Measurements from ENCODE around the gene SOD3. TPM values are rescaled to one million over a fixed set of nuclear protein-coding genes. Genes with fewer than 3 reads are reported as not detected.

Gene SOD3
- total and polyA plus RNA-seq, 4 donors, result 35.7 to 101 (median 53.9) TPM

GRCh38 chr4:24748758-24749350 is 46.5 kb upstream of the SOD3 start:
- WGBS, 2 donors, result 79 to 88% methylated on average over 10 of the region's 10 CpGs
- Histone ChIP-seq H3K27ac (ENCODE audit: low read depth in 1 of 2, low read length in 1 of 2) (no peak overlapping the region), H3K4me3 (no peak overlapping the region), H3K27me3 (ENCODE audit: control insufficient read depth in 3 of 3, insufficient read depth in 3 of 3, low read length in 2 of 3) (no peaks in the 10 kb centered on the region), H3K9me3 (ENCODE audit: control insufficient read depth in 4 of 4, insufficient read depth in 3 of 4, low read length in 3 of 4) (peaks cover 0 to 4% (median 0%) of the 10 kb centered on the region in 4 donors), H3K4me1 (ENCODE audit: control insufficient read depth in 5 of 5, insufficient read depth in 5 of 5, low read length in 5 of 5) (no peaks in the 10 kb centered on the region), H3K9ac (ENCODE audit: insufficient read depth in 1 of 2, low read length in 2 of 2) (no peak overlapping the region), H3K36me3 (ENCODE audit: control insufficient read depth in 4 of 4, insufficient read depth in 4 of 4, low read length in 4 of 4) (no peaks in the 10 kb centered on the region)
- no peak for DNase-seq
- no peak for ATAC-seq (ENCODE audit: insufficient read depth, low FRiP score)
- TF ChIP-seq CTCF (IDR thresholded peaks at IDR 0.05; ENCODE audit: control extremely low read depth, extremely low read depth), result no peak

- Histone ChIP-seq H3K27ac (ENCODE audit: low read depth in 1 of 2, low read length in 1 of 2) (no peak overlapping the region), H3K9ac (ENCODE audit: insufficient read depth in 1 of 2, low read length in 2 of 2) (no peak overlapping the region), H3K4me1 (ENCODE audit: control insufficient read depth in 5 of 5, insufficient read depth in 5 of 5, low read length in 5 of 5) (no peaks in the 10 kb centered on the region), H3K27me3 (ENCODE audit: control insufficient read depth in 3 of 3, insufficient read depth in 3 of 3, low read length in 2 of 3) (no peaks in the 10 kb centered on the region), H3K4me3 (no peak overlapping the region), H3K9me3 (ENCODE audit: control insufficient read depth in 4 of 4, insufficient read depth in 3 of 4, low read length in 3 of 4) (peaks cover 0 to 4% (median 0%) of the 10 kb centered on the region in 4 donors), H3K36me3 (ENCODE audit: control insufficient read depth in 4 of 4, insufficient read depth in 4 of 4, low read length in 4 of 4) (no peaks in the 10 kb centered on the region)
- TF ChIP-seq CTCF (IDR thresholded peaks at IDR 0.05; ENCODE audit: control extremely low read depth, extremely low read depth), result no peak
- DNase-seq, result no peak
- no peak for ATAC-seq (ENCODE audit: insufficient read depth, low FRiP score)
- WGBS, 2 donors, result 77 to 85% methylated on average over 3 of the region's 3 CpGs
These were observed 45.3 kb upstream of the SOD3 start for GRCh38 chr4:24750106-24750505.

- TF ChIP-seq CTCF (IDR thresholded peaks at IDR 0.05; ENCODE audit: control extremely low read depth, extremely low read depth), result no peak
- no peaks in the 10 kb centered on the region for H3K4me1 ChIP-seq (ENCODE audit: control insufficient read depth in 5 of 5, insufficient read depth in 5 of 5, low read length in 5 of 5)
- no peak for DNase-seq
- no peak overlapping the region for H3K4me3 ChIP-seq
- 89 to 90% methylated on average over 3 of the region's 3 CpGs for WGBS, 2 donors
- H3K36me3 ChIP-seq (ENCODE audit: control insufficient read depth in 4 of 4, insufficient read depth in 4 of 4, low read length in 4 of 4), result no peaks in the 10 kb centered on the region
- no peaks in the 10 kb centered on the region for H3K27me3 ChIP-seq (ENCODE audit: control insufficient read depth in 3 of 3, insufficient read depth in 3 of 3, low read length in 2 of 3)
- ATAC-seq (ENCODE audit: insufficient read depth, low FRiP score), result no peak
- H3K9me3 ChIP-seq (ENCODE audit: control insufficient read depth in 4 of 4, insufficient read depth in 3 of 4, low read length in 3 of 4), result peaks cover 0 to 4% (median under 1%) of the 10 kb centered on the region in 4 donors
- H3K27ac ChIP-seq (ENCODE audit: low read depth in 1 of 2, low read length in 1 of 2), result no peak overlapping the region
- no peak overlapping the region for H3K9ac ChIP-seq (ENCODE audit: insufficient read depth in 1 of 2, low read length in 2 of 2)
These were observed 43.3 kb upstream of the SOD3 start for GRCh38 chr4:24751926-24752539.
